Adrenal gland (tissue), 5 donors: ENCODE data around the gene TWNK.

ENCODE experiments used
- CTCF ChIP-seq, 6 experiments: fragments of 450-650 bp in 4 of 6; fragments of 200-600 bp in 2 of 6; sonication (generic) in 1 of 6; IDR thresholded peaks; 1 replicate in 5 of 6; 2 replicates in 1 of 6; pipeline versions ENCODE4 v1.5.1 to v1.8.0; 2016 to 2021; ENCODE audit warnings: antibody characterized with exemption in 6 of 6, mild to moderate bottlenecking in 2 of 6, moderate library complexity in 1 of 6
- POLR2A ChIP-seq, 2 donors: fragments of 450-650 bp; IDR thresholded peaks; one replicate each; pipeline ENCODE4 v1.6.1; 2017; ENCODE audit warnings: antibody characterized with exemption in 2 of 2, mild to moderate bottlenecking in 2 of 2, moderate library complexity in 1 of 2
- donor health status: DM: no; HTN: no; CAD: no.

GRCh38 chr10:101032637-101033224 lies 45.4 kb downstream of the TWNK start:
- TF ChIP-seq CTCF (IDR thresholded peaks at IDR 0.05): no peak
- TF ChIP-seq POLR2A (IDR thresholded peaks at IDR 0.05): peak in 1 of 2 donors; percentile 62
